Sigmoid colon (tissue), 4 donors: ENCODE measurements around the gene C17orf113.

Experiments
- CTCF ChIP-seq, 4 experiments: fragments of 450-650 bp in 3 of 4; fragments of 200-600 bp in 1 of 4; IDR thresholded peaks; one replicate each; pipeline ENCODE4 v1.5.1; 2016 to 2019; ENCODE audit warnings: antibody characterized with exemption in 4 of 4, mild to moderate bottlenecking in 3 of 4, moderate library complexity in 2 of 4
- EP300 ChIP-seq, 4 donors: sonication (generic); formaldehyde crosslinking; IDR thresholded peaks; one replicate each; pipeline ENCODE4 v1.6.1; 2017; ENCODE audit warnings: antibody characterized with exemption in 4 of 4
- POLR2A ChIP-seq, 2 donors: fragments of 450-650 bp; IDR thresholded peaks; one replicate each; pipeline ENCODE4 v1.6.1; 2016; ENCODE audit warnings: antibody characterized with exemption in 2 of 2, mild to moderate bottlenecking in 2 of 2, moderate library complexity in 2 of 2
- POLR2AphosphoS5 ChIP-seq, 4 donors: sonication (generic); formaldehyde crosslinking; IDR thresholded peaks; one replicate each; pipeline ENCODE4 v1.6.1; 2017; ENCODE audit warnings: antibody characterized with exemption in 4 of 4

- TF ChIP-seq CTCF (IDR thresholded peaks at IDR 0.05) (no peak), POLR2A (IDR thresholded peaks at IDR 0.05) (no peak), EP300 (IDR thresholded peaks at IDR 0.05) (no peak), POLR2AphosphoS5 (IDR thresholded peaks at IDR 0.05) (no peak)
Measured at GRCh38 chr17:41996855-41997164, 53.6 kb downstream of the C17orf113 start.
